HUDEP-2 (cell line): ENCODE measurements around the gene CDC45.
"Not testable (repeated sequence)": the region's sequence is repeated elsewhere in the genome, so short reads cannot be mapped to it uniquely, and the experiment has no call there.

Experiments used
- DNase-seq, 76 experiments: peaks; one replicate each; lab custom pipeline; 2025; ENCODE audit not compliant: unreplicated experiment in 76 of 76; lab: John Stamatoyannopoulos, UW

CDC45 gene

DNA sequence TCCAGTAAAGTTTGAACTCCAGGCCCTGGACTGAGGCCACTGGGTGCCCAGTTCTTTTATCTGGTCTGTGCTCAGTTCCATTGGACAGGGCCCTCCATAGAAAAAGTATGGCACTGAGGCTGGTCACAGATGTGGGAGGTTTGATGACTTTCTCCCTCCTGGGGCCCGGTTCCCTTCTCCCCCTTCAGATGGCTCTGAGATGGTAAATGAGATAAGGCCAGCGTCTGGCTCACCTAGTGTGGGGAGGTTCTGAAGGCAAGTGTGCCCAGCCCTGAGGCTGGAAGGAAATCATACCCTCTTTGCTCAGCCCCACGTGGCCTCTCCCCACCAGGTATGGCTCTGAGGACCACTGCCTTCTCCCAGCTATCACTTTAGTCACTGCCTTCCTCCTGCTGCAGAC, 45.9 kb downstream of the CDC45 start:
- DNase-seq: no peak

DNA sequence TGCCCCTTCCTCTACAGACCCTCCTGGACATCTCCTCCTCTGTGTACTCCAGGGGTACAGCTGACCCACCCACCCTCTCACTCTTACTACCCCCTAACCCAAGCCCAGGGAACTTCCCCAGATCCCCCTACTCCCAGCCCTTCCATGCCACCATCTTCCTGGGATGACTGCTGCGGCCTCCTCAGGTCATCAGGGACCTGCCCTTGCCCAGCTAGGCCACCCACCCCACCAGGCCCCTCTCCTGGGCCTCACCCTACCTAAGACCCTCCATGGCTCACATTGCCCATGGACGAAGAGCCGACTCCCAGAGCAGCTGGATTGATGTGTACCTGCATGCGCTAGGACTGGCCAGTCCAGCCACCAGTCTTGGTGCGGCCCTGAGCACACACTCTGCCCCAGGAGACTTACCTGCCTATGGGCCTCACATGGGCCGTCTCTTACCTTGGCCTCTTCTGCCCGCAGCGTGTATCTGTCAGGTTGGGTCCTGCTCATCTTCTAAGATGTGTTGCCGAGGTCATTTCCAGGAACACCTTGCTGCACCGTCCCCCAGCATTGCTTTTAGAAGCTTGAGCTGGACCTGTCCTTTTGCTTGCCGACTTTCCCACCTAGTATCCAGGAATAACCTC, 46.5 kb downstream of the CDC45 start:
- no peak for DNase-seq

DNA sequence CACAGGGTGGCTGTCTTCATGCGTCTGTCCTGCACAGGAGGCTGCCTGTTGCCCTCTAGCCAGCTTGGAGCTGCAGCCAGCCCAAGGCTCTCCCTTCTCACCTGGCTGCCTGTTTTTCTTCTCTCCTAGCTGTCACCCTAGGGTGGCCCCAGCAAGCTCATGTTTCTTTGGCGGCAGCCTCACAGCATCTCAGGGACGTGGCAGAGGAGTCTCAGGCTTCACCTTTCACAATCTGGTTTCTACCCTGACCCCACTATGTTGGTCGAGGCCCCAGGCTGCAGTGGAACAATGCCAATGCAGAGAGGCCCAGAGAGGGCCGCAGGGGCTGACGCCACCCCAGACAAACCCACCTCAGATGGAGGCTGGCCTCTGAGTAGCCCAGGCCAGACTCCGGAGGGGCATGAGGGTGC, 47.0 kb downstream of the CDC45 start:
- no peak for DNase-seq

DNA sequence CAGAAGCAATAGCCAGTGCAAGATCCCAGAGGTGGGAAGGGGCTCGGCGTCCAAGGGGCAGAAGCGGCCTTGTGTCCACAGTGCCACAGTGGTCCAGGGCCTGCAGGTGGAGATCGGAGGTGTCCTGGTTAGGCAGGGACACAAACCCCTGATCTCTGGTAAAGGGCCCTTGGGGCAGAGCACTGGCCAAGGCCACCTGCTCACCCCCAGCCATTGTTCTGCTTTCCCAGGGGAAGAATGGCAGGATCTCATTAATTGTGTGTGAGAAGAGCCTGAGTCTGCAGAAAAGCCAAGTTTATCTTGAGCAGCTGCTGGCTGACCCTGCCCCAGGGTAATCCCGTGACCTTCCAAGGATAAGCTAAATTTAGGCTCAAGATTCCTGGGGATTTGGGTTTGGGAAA, 47.6 kb downstream of the CDC45 start:
- no peak for DNase-seq

DNA sequence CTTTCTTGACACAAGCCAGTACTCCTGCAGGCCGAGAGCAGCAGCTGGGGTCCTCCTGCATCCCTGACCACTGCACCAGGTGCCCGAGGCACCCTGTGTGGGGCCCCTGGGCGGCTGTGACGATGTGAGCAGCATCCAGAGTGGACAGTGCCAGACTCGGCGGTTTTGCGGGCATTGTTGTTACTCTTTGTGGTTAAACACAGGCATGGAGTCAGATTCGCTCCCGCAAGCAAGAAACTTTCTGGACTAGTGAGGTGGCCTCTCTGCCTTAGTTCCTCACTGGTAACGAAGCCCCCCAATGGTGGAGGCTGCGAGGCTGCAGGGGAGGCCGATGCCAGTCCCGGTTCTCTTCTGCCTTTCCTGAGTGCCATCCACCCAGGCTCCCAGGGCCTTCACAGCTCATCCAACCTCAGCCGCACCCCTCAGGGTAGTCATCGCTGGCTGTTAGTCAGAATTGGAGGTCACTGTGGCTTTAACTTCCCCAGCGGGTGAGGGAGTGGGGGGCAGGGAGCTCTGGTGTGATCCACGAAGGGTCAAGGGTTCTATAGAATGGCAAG, 48.2 kb downstream of the CDC45 start:
- DNase-seq: no peak

DNA sequence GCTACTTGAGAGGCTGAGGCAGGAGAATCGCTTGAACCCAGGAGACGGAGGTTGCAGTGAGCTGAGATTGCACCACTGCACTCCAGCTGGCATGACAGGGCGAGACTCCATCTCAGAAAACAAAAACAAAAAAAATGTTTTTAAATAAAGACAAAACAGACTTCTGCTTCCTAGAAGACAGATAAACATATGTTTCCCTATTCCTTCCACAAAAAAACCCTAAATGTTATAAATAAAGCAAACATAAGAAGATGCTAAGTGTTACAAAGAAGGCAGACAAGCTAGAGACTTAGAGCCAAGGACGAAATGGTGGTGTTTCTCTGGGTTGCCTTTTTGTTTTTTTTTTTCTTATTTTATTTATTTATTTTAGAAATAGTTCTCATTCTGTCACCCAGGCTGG, 50.1 kb downstream of the CDC45 start:
- DNase-seq: no peak

DNA sequence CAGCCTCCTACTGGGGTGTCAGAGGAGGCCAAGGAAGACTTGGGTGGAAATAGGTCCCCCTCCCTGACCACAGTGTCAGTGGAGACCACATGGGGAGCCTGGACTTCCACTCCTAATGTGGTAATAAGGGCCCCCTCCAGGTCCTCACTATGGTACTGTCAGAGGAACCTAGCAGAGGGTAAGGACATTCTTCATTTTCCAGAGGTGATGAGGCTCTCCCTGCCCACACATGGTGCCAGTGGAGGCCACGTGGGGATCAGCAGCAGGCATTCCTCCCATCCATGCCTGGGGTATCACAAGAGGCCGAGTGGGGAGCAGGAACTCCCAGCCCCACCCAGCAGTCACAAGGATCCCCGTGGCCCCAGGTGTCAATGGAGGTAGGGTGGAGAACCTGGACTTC, 51.0 kb downstream of the CDC45 start:
- DNase-seq: no peak

DNA sequence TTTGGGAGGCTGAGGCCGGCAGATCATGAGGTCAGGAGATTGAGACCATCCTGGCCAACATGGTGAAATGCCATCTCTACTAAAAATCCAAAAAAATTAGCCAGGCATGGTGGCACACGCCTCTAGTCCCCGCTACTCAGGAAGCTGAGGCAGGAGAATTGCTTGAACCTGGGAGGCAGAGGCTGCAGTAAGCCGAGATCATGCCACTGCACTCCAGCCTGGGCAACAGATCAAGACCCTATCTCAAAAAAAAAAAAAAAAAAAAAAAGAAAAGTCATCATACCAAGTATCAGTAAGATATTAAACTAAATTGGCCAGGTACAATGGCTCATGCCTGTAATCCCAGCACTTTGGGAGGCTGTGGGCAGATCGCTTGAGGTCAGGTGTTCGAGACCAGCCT, 51.6 kb downstream of the CDC45 start:
- not testable (repeated sequence) for DNase-seq

DNA sequence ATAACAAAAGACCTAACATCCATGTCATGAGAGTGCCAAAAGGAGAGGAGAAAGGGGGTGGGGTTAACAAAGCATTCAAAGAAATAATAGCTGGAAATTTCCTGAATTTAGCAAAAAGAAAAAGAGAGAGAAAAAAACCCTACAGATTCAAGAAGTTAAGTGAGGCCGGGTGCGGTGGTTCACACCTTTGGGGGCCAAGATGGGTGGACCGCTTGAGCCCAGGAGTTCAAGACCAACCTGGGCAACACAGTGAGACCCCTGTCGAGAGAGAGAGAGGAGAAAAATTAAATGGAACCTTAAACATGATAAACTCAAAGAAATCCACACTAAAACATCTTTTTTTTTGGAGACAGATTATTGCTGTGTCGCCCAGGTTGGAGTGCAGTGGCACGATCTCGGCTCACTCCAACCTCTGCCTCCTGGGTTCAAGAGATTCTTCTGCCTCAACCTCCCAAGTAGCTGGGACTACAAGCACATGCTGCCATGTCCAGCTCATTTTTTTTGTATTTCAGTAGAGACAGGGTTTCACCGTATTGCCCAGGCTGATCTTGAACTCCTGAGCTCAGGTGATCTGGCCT, 53.4 kb downstream of the CDC45 start:
- DNase-seq: no peak

DNA sequence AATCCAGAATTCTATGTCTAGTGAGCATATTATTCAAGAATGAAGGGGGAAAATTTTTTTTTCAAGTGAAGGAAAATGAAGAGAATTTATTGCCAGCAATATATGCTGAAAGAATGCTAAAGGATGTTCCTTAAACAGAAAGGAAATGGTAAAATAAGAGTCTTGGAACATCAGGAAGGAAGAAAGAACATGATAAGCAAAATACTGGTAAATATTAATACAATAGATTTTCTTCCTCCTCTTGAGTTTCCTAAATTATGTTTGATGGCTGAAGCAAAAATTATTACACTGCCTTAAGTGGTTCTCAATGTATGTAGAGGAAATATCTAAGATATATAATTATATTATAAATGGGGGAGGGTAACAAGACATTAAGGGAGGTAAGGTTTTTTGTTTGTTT, 54.1 kb downstream of the CDC45 start:
- no peak for DNase-seq

DNA sequence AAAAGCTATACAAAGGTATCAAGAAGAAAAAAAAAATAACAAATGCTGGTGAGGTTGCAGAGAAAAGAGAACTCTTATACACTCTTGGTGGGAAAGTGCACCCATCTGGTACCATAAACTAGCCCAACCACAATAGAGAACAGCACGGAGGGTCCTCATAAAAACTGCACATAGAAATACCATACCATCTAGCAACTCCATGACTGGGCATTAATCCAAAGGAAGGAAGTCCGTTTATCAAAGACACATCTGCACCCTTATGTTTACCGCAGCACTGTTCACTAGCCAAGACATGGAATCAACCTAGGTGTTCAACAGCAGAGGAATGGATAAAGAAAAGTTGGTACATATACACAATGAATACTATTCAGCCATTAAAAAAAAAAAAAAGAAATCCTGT, 55.3 kb downstream of the CDC45 start:
- no peak for DNase-seq

DNA sequence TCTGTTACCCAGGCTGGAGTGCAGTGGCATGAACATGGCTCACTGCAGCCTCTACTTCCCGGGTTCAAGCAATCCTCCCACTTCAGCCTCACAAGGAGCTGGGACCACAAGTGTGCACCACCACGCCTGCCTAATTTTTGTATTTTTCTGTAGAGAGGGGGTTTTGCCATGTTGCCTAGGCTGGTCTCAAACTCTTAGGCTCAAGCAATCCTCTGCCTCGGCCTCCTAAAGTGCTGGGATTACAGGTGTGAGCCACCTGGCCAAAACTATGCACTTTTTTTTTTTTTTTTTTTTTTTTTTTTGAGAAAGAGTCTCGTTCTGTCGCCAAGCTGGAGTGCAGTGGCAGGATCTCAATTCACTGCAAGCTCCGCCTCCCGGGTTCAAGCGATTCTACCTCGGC, 56.8 kb downstream of the CDC45 start:
- DNase-seq: no peak

DNA sequence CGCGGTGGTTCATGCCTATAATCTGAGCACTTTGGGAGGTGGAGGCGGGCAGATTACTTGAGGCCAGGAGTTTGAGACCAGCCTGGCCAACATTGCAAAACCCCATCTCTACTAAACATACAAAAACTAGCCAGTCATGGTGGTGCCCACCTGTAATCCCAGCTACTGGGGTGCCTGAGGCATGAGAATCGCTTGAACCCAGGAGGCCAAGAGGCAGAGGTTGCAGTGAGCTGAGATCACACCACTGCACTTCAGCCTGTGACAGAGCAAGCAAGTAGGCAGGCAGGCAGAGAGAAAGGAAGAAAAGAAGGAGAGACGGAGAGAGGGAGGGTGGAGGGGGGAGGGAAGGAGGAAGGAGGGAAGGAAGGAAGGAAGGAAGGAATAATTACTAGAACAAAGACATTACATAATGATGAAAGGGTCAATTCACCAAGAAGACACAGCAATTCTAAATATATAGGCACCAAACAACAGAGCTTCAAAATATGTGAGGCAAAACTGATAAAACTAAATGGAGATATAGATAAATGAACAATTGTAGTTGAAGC, 58.3 kb downstream of the CDC45 start:
- no peak for DNase-seq

DNA sequence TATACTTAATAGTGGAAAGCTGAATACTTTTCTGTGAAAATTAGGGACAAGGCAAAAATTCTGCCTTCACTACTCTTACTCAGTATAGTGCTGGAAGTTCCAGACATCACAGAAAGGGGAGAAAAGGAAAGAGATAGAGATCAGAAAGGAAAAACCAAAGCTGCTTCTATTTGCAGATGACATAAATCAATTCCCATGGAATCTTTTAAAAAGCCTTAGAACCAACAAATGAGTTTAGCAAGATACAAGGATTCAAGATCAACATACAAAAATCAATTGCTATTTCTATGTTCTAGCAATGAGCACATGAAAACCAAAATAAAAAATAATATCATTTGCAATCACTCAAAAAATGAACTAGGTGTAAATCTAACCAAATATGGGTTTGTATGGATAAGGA, 60.7 kb downstream of the CDC45 start:
- no peak for DNase-seq

DNA sequence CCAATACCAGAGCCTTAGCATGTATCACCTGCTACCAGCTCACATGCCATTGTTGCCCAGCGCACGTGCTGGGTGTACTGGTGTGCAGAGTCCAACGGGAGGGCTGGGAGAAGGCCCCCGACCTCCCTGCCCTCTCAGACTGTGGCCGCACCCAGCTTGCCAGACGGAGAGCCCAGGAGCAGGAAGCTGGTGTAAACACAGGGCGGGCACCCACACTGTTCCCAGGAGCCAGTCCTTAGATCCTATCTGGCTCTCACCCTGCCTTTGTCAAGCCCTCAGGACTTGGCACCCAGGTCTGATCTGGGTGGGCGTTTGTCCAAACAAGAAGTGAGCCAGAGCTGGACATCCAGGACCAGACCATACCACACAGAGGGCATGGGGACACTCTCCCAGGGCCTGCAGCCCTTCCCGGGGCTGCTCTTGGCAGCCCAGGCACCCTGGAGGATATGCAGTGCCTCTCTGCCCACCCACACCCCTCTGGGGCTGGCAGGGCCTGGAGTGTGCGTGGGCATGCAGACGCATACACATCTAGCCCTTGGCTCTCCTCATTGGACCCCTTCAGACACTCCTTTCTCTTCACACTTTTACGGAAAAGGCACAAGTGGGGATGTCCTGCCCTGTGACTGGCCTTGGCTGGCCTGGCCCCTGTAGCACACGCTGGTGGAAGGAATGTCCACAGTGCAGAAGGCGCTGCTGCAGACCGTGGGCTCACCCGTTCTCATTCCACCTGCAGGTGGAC, 64.4 kb downstream of the CDC45 start:
- DNase-seq: no peak

DNA sequence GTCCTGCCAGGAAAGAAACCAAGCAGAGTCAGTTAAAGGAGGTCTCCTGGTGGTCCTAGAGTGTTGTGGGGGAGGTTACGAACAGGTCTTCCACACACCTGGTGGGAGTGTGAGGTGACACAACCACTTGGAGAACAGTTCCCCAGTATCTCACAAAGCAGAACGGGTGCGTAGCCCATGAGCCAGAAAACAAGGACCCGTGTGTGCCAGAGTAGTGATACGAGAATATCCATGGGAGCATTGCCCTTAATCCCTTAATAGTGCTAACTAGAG, 66.2 kb downstream of the CDC45 start:
- no peak for DNase-seq

DNA sequence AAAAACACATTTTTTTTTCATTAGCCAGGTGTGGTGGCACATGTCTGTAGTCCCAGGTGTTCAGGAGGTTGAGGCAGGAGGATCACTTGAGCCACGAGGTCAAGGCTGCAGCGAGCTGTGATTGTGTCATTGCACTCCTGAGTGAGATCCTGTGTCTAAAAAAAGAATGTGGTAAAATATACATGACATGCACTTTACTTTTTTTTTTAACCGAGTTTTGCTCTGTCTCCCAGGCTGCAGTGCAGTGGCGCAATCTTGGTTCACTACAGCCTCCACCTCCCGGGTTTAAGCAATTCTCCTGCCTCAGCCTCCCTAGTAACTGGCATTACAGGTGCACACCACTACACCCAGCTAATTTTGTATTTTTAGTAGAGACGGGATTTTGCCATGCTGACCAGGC, 67.0 kb downstream of the CDC45 start:
- DNase-seq: no peak

DNA sequence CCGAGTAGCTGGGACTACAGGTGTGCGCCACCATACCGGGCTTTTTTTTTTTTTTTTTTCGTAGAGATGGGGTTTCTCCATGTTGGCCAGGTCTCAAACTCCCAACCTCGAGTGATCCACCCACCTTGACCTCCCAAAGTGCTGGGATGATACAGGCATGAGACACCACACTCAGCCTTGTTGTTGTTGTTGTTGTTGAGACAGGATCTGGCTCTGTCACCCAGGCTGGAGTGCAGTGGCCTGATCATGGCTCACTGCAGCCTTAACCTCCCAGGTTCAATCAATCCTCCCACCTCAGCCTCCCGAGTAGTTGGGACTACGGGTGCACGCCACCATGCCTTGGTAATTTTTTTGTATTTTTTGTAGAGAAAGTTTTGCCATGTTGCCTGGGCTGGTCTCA, 67.9 kb downstream of the CDC45 start:
- DNase-seq: no peak

DNA sequence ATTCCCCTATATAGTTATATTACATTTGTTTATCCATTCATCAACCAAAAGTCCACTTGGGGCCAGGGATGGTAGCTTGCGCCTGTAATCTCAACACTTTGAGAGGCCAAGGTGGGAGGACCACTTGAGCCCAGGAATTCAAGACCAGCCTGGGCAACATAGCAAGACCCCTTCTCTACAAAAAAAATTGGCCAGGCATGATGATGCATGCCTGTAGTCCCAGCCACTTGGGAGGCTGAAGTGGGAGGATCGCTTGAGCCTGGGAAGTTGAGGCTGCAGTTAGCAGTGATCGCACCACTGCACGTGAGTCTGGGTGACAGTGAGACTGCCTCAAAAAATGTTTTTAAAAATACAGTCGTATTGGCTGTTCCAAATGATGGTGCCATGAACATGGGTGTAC, 68.7 kb downstream of the CDC45 start:
- DNase-seq: not testable (repeated sequence)

DNA sequence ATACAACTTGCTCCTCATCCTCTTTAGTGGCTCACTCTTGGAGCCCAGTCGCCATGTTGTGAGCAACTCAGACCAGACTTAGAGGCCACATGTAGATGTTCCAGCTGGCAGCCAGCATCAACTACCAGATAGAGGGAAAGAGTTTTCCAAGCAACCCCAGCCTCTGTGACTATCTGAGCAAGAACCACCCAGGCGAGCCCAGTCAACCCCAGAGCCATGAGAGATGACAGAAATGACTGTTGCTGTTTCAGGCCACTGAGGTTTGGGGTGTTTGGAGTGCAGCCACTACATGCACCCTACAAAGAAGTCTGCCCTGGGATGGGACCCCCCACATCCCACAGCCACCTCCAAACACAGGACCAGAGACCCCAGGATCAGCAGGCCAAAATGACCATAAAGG, 69.2 kb downstream of the CDC45 start:
- DNase-seq: no peak

DNA sequence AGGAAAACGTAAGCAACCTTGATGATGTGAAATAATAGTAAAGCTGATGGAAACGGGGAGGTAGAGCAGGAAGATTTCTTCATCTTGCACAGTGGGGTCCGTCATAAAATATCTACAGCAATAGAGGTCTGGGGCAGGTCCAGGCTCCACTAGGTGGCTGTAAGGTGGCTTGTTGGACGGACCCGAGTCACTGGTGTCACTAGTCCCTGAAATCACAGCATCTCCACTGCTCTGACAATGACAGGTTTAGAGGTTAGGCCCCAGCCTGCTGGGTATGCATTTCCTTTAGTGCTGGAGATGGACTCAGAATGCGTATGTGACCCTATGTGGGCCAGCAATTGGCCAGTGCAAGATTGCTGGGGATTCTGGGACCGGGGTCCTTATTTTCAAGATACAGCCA, 69.7 kb downstream of the CDC45 start:
- DNase-seq: no peak

DNA sequence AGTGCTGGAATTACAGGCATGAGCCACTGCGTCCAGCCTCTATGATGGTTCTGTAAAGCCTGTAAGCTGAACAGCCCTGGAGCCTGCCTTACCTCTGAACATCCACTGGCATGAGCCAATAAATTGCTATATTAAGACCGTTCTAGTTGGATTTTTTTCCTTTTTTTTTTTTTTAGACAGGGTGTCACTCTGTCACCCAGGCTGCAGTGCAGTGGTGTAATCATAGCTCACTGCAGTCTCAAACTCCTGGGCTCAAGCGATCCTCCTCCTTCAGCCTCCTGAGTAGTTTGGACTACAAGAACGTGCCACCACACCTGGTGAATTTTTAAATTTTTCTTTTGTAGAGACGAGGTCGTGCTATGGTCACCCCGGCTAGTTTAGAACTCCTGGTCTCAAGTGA, 70.7 kb downstream of the CDC45 start:
- no peak for DNase-seq
